ENCODE data around the gene TXLNB.
A peak's percentile ranks its signal among the peaks of the same experiment; 100 is the strongest.

The TXLNB gene

DNA sequence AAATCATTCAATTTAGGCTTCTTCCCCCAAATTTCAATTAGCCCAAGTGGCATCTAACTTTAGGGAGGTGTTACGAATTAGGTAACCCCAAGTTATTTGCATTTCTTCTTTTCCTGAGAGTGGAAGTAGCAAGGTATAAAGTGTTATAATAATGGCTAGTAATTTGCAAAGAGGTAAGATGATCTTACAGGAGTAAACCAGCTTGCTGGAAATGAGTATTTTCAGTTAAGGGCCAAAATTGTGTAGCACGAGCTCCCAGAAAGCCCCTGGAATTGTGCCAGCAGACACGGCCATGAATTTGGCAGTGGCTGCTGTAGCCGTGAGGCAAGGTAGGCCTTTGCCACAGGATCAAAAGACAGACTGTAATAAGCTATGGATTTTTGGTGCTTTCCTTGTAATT, 44.7 kb upstream of the TXLNB start:
- Histone ChIP-seq H3K27ac (peak overlapping the region in 1 of 2 donors; percentile 21), H3K4me1 (peaks cover 0 to 34% (median 12%) of the 10 kb centered on the region in 4 donors), H3K36me3 (no peaks in the 10 kb centered on the region), H3K9me3 (no peaks in the 10 kb centered on the region), H3K4me3 (no peak overlapping the region), H3K27me3 (no peaks in the 10 kb centered on the region)
- DNase-seq = no peak
- TF ChIP-seq, protein P1, sequence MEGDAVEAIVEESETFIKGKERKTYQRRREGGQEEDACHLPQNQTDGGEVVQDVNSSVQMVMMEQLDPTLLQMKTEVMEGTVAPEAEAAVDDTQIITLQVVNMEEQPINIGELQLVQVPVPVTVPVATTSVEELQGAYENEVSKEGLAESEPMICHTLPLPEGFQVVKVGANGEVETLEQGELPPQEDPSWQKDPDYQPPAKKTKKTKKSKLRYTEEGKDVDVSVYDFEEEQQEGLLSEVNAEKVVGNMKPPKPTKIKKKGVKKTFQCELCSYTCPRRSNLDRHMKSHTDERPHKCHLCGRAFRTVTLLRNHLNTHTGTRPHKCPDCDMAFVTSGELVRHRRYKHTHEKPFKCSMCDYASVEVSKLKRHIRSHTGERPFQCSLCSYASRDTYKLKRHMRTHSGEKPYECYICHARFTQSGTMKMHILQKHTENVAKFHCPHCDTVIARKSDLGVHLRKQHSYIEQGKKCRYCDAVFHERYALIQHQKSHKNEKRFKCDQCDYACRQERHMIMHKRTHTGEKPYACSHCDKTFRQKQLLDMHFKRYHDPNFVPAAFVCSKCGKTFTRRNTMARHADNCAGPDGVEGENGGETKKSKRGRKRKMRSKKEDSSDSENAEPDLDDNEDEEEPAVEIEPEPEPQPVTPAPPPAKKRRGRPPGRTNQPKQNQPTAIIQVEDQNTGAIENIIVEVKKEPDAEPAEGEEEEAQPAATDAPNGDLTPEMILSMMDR (IDR thresholded peaks at IDR 0.05) = no peak
- intact Hi-C loops (cut with DNase I; ENCODE audit: low total_unique reads) = no loop called here

DNA sequence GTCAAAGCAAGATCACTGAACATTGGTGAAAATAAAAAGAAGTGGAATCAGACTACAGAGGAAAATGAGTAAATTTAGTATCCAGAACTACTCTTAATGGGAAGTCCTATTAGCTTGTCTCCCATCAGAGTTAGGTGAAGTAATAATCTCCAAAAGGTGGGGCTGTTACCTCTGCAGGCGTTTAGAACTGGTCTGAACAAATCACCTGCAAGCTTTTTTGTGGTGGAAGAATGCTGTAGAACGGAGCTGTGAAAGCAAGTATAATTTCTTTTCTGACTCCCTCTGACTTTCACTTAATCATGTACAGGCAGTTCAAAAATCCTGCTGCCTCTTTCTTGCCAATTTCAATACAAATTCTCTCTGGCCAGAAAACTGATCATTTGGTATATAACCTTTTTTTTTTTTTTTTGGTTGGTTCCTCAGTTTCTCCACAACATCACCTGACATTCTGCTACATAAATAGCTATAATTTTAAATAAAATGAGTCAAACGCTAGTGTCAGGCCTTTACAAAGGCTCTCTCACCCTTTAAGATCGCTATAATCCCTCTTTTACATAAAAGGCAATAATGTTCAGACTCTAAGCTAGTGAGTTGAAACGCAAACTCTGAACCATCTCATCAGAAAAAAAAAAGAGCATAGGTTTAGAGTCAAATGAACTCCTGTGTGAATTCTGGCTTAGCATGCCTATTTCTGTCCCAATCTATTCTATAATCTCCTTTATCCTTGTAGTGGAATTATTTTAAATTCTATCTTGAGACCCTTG, 43.8 kb upstream of the TXLNB start:
- Histone ChIP-seq H3K4me1 (peaks cover 0 to 34% (median 12%) of the 10 kb centered on the region in 4 donors), H3K36me3 (no peaks in the 10 kb centered on the region), H3K27ac (peak overlapping the region; percentile 4 to 42), H3K27me3 (no peaks in the 10 kb centered on the region), H3K4me3 (no peak overlapping the region), H3K9me3 (no peaks in the 10 kb centered on the region)
- intact Hi-C loops (cut with DNase I; ENCODE audit: low total_unique reads) = no loop called here
- TF ChIP-seq, protein P1 (IDR thresholded peaks at IDR 0.05) = no peak
- DNase-seq = no peak

DNA sequence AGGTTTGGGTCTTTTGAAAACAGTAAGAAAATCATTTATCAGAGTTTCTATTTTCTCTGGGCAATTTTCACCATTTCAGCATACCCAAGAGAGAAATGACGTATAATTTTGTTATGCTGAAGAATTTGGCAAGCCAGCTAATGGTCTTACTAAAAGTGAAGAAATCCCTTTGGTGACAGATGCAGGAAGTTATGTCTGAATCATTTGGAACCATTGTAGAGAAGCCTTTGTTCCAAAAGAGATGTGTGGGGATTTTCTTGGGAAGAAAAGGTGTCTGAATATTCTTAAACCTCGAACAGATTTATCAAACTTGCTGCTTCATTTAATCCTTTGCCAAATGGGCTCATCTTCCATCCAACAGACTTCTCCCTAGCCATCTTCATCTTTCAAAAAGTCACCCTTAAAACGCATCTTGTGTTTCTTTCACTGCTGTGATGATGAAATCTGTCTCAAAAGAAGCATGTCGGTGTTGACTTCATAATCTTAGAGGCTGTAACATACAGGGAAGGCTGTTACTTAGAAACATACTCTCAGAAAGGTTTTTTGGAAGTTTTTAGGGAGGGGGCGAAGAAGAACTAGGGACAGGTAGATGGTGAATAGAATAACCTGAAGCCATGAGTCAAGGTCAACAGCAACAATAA, 43.1 kb upstream of the TXLNB start:
- Histone ChIP-seq H3K27ac (peak overlapping the region; percentile 40 to 42), H3K9me3 (no peaks in the 10 kb centered on the region), H3K4me1 (peaks cover 0 to 34% (median 12%) of the 10 kb centered on the region in 4 donors), H3K27me3 (no peaks in the 10 kb centered on the region), H3K4me3 (no peak overlapping the region), H3K36me3 (no peaks in the 10 kb centered on the region)
- intact Hi-C loops (cut with DNase I; ENCODE audit: low total_unique reads) = no loop called here
- no peak for DNase-seq
- TF ChIP-seq, protein P1 (IDR thresholded peaks at IDR 0.05) = no peak

DNA sequence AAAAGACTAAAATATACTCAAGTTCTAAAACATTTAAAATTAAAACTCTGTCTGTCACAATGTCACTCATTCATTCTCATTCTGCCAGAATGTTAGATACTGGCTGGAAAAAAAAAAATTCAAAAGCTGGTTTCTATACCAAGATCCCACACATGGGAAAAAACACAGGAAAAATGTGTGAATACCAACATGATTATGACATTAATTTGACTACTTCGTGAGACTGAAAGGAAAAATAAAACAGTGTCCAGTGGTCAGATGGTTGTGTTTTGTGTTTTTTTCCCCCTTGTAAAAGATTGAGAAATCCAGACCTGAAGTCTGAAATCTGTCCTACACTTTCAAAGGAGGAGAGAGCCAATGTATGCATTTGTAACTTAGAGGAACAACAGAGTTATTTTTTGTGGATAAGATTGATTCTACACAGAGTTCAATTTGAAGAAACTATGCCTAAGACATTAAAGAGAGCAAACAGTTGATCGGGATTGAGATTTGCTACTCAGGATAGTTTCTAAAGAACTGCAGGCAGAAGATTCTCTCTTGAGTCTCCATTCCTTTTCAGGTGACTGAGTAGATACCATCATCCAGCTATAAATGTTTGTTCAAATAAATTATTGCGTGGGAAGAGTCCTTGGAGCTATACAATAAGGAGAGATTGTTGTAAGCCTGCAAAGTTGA, 39.2 kb upstream of the TXLNB start:
- no peaks in the 10 kb centered on the region for H3K27me3 ChIP-seq
- intact Hi-C loops (cut with DNase I; ENCODE audit: low total_unique reads) = no loop called here
- H3K9me3 ChIP-seq = no peaks in the 10 kb centered on the region
- H3K27ac ChIP-seq = no peak overlapping the region
- H3K36me3 ChIP-seq = no peaks in the 10 kb centered on the region
- no peak for DNase-seq
- TF ChIP-seq, protein P1 (IDR thresholded peaks at IDR 0.05) = no peak
- H3K4me3 ChIP-seq = no peak overlapping the region
- H3K4me1 ChIP-seq = peaks cover 0 to 23% (median 4%) of the 10 kb centered on the region in 4 donors

DNA sequence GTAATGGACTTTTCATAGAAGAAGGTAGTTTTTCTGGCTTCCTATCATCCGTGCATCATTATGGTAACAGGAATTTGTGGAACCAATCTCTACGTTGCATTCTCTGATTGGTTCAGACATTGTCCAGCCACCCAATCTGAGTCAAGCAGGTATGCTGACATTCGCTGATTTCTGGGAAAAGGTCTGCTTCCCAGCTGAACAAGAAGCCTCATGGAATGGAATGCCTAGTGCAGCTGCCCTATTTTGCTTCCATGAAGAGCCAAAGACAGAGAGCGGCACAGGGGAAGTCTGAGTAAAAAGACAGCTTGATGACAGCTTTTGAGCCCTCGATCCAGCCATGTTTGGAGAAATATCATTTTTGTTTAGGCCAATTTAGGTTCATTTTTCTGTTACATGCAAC, 38.5 kb upstream of the TXLNB start:
- no peaks in the 10 kb centered on the region for H3K36me3 ChIP-seq
- DNase-seq = no peak
- H3K4me1 ChIP-seq = peaks cover 0 to 16% (median 2%) of the 10 kb centered on the region in 4 donors
- intact Hi-C loops (cut with DNase I; ENCODE audit: low total_unique reads) = no loop called here
- no peaks in the 10 kb centered on the region for H3K27me3 ChIP-seq
- TF ChIP-seq, protein P1 (IDR thresholded peaks at IDR 0.05) = no peak
- no peak overlapping the region for H3K4me3 ChIP-seq
- no peak overlapping the region for H3K27ac ChIP-seq
- H3K9me3 ChIP-seq = no peaks in the 10 kb centered on the region
